ENCODE results near the gene IL1RAPL2.
"Not testable (repeated sequence)": the region's sequence is repeated elsewhere in the genome, so short reads cannot be mapped to it uniquely, and the experiment has no call there.

IL1RAPL2 gene

GRCh38 chrX:105017641-105018040 lies 451.6 kb downstream of the IL1RAPL2 start:
- no peak for DNase-seq (ENCODE audit: low read depth, low spot score)

DNA sequence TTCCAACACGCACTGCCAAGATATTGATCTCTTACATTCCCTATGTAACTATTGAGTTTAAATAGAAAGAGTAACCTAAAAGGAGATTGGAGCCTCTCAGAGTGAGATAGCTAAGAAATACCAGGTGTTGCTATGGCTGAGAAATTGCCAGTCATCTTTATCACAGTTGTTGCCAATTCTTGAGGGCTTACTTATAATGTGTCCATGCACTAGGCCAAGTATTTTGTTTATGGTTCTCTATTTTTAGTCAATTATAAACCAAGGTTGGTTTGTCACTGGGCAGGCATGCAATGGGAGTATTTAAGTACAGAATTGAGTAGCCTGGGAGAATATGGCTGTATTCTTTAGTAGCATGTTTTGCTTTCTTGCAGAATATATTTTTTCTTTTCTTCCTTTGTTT lies 452.9 kb downstream of the IL1RAPL2 start:
- DNase-seq (ENCODE audit: low read depth, low spot score) = no peak

GRCh38 chrX:105028962-105029361 lies 463.0 kb downstream of the IL1RAPL2 start:
- DNase-seq (ENCODE audit: low read depth, low spot score) = not testable (repeated sequence)

DNA sequence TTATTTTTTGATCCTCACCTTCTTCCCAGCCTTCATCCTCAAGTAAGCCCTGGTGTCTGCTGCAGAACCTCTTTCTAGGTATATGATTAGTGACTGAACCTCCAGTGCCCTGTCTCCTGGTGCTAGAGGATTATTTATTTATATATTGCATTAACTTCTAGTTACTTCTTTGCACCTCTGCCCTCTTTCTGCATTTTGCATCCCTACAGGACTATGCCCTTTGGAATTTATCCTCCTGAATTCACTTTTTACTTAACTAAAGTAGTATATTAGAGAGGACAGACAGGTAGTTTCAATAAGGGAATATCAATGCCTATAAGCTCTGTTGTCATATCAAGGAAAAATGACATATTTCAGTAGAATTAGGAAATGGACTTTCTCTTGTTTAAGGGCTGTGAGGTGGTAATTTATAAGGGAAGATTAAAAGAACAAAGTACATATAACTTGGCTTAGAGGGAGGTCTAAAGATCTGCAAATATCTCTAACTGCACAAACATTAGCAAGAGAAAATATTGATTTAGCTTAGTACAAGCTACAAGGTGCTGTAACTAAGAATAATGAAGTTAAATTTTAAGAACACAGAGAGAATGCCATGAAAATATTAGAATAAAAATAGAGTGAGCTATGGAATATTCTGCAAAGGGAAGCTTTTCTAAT lies 472.8 kb downstream of the IL1RAPL2 start:
- no peak for DNase-seq (ENCODE audit: low read depth, low spot score)

GRCh38 chrX:105050921-105051320 lies 484.9 kb downstream of the IL1RAPL2 start:
- DNase-seq (ENCODE audit: low read depth, low spot score) = no peak

GRCh38 chrX:105051364-105051763 lies 485.4 kb downstream of the IL1RAPL2 start:
- DNase-seq (ENCODE audit: low read depth, low spot score) = no peak

GRCh38 chrX:105052926-105053325 lies 486.9 kb downstream of the IL1RAPL2 start:
- no peak for DNase-seq (ENCODE audit: low read depth, low spot score)

GRCh38 chrX:105063743-105064142 lies 497.7 kb downstream of the IL1RAPL2 start:
- no peak for DNase-seq (ENCODE audit: low read depth, low spot score)

GRCh38 chrX:105098201-105098600 lies 532.2 kb downstream of the IL1RAPL2 start:
- no peak for DNase-seq (ENCODE audit: low read depth, low spot score)

- no peak for DNase-seq (ENCODE audit: low read depth, low spot score)
These were observed 532.8 kb downstream of the IL1RAPL2 start for GRCh38 chrX:105098812-105099211.

DNA sequence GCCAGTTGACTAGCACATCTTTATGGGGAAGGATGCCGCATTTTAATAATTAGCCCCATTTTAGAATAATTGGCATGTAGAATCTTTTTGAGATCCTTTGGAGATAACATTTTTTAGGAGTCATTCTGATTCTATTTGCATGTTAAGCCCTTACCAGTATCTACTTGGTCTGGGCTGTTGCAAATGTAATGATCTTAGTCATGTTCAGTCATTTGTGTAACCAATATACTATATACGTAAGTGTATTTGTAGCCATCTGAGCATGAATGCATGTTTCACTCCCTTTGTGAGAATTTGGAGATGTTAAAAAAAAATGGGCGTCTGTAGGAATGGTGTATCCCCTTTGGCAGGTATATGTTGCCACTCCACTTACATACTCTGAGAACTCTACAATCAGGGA lies 535.4 kb downstream of the IL1RAPL2 start:
- DNase-seq (ENCODE audit: low read depth, low spot score) = no peak

GRCh38 chrX:105109936-105110335 lies 543.9 kb downstream of the IL1RAPL2 start:
- no peak for DNase-seq (ENCODE audit: low read depth, low spot score)

DNA sequence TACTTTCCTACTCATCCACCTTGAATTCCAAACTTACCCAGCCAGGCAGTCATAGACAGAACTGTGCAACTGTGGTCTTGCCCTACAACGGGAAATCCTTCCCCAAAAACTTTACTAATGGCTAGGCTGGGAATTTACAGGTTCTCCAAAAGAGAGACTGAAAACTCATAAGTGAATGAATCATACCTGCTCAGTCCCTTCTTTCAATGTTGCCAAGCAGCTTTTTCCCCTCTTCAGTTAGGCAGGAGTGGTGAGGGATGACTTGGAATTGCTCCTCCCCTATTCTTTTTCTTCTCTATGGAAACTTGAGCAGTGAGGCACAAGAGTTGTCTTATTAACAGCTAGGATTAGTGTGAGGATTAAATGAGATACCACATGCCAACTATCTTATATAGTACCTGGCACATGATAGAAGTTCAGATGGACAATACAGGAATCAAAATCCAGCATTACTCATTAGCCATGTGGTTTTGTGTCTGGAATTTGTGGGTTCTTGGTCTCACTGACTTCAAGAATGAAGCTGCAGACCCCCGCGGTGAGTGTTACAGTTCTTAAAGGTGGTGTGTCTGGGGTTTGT lies 548.6 kb downstream of the IL1RAPL2 start:
- no peak for DNase-seq (ENCODE audit: low read depth, low spot score)

DNA sequence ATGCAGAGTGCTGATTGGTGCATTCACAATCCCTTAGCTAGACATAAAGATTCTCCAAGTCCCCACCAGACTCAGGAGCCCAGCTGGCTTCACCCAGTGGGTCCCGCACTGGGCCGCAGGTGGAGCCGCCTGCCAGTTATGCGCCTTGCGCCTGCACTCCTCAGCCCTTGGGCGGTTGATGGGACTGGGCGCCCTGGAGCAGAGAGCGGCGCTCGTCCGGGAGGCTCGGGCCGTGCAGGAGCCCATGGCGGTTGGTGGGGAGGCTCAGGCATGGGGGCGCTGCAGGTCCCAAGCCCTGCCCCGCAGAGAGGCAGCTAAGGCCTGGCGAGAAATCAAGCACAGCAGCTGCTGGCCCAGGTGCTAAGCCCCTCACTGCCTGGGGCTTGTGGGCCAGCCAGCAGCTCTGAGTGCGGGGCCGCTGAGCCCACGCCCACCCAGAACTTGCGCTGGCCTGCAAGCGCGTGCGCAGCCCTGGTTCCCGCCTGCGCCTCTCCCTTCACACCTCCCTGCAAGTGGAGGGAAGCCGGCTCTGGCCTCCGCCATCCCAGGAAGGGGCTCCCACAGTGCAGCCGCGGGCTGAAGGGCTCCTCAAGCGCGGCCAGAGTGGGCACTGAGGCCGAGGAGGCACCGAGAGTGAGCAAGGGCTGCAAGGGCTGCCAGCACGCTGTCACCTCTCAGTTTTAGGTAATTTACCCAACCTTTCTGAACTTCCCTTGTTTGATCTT lies 549.8 kb downstream of the IL1RAPL2 start:
- DNase-seq (ENCODE audit: low read depth, low spot score) = not testable (repeated sequence)

GRCh38 chrX:105116486-105116885 lies 550.5 kb downstream of the IL1RAPL2 start:
- DNase-seq (ENCODE audit: low read depth, low spot score) = no peak

GRCh38 chrX:105117621-105118020 lies 551.6 kb downstream of the IL1RAPL2 start:
- DNase-seq (ENCODE audit: low read depth, low spot score) = no peak

GRCh38 chrX:105120463-105120862 lies 554.5 kb downstream of the IL1RAPL2 start:
- DNase-seq (ENCODE audit: low read depth, low spot score) = no peak

DNA sequence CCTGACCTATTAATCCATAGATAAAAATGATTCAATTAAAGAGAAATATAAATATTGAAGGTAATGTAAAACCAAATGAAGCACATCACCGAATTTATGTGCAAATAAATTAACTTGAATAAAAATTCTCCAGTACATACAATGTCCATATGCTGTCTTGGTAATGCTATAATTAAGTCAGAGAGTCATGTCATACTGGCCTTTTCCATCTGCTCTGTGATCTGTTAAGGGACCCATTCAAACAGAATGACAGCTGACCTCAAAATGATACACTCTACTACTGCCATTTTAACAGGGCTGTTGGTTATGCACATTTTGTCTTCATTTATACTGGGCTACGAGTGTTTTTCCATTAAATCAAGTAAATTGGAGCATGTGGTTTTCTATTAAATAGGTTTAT lies 555.2 kb downstream of the IL1RAPL2 start:
- no peak for DNase-seq (ENCODE audit: low read depth, low spot score)

DNA sequence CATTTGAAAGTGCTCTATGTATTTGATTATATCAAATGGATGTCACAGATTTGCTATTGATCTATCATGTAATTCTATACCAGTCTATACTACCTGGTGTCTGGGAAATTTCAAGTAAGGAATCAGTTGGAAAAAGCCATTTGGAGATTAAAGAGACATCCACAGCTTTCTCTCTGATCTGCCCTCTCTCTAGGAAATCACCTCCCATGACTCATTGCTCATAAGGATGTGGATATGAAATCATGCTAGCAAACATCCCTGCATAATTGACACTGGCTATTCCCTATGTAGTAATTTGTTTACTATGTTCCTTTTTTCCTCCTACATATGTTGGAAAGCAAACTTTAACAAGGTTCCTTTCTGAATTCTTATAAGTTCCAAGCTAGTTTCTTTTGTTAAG lies 560.2 kb downstream of the IL1RAPL2 start:
- DNase-seq (ENCODE audit: low read depth, low spot score) = no peak

DNA sequence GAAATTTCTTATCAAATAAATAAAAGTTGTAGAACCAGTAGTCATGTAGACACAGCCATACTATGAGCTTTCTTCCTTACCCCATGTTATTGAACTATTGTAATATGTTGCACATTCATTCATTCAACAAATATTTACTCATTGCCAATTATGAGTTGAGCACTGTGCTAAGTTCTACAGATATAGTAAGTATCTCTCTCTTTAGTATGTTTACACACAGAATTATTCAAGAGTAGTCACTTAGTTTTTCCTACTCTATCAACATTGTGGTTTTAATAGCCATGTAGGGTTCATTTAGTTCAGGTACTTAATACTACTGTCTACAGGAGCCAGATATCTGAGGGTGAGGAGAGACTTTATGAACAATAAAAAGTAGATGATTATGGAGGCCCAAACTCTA lies 568.3 kb downstream of the IL1RAPL2 start:
- DNase-seq (ENCODE audit: low read depth, low spot score) = no peak

- DNase-seq (ENCODE audit: low read depth, low spot score) = no peak
These were observed 570.8 kb downstream of the IL1RAPL2 start for GRCh38 chrX:105136786-105137185.

GRCh38 chrX:105150036-105150435 lies 584.0 kb downstream of the IL1RAPL2 start:
- DNase-seq (ENCODE audit: low read depth, low spot score) = no peak

DNA sequence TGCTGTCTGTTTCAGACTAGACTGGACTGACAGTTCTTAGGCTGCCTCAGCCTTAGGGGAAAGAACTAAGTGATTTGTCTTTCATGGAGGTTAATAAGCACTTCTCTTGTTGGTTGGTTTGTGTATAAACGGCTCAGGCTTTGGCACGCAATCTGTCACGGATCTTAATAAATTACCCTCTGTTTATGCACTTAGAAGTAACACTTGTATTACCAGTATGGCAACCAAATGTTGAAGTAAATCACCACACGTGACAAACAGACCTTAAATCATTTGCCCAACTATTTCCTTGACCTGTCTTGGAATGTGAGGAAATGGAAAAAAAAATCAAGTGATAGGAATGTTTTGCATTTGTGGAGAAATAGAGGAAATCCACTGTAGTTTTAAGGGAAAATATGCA lies 584.6 kb downstream of the IL1RAPL2 start:
- no peak for DNase-seq (ENCODE audit: low read depth, low spot score)

Data from brain pericyte (primary cell).